Measurements from ENCODE around the gene TGDS. TPM values are rescaled to one million over a fixed set of nuclear protein-coding genes. Genes with fewer than 3 reads are reported as not detected.

The TGDS gene
- total RNA-seq, 4 donors from 2014 or later = 2.5 to 17.9 (median 9.8) TPM

- no peak for TF ChIP-seq POLR2A (IDR thresholded peaks at IDR 0.05)
- TF ChIP-seq, protein P1, sequence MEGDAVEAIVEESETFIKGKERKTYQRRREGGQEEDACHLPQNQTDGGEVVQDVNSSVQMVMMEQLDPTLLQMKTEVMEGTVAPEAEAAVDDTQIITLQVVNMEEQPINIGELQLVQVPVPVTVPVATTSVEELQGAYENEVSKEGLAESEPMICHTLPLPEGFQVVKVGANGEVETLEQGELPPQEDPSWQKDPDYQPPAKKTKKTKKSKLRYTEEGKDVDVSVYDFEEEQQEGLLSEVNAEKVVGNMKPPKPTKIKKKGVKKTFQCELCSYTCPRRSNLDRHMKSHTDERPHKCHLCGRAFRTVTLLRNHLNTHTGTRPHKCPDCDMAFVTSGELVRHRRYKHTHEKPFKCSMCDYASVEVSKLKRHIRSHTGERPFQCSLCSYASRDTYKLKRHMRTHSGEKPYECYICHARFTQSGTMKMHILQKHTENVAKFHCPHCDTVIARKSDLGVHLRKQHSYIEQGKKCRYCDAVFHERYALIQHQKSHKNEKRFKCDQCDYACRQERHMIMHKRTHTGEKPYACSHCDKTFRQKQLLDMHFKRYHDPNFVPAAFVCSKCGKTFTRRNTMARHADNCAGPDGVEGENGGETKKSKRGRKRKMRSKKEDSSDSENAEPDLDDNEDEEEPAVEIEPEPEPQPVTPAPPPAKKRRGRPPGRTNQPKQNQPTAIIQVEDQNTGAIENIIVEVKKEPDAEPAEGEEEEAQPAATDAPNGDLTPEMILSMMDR (IDR thresholded peaks at IDR 0.05) = no peak
- Histone ChIP-seq H3K9me3 (no peaks in the 10 kb centered on the region), H3K4me3 (no peak overlapping the region), H3K27ac (no peak overlapping the region), H3K27me3 (no peaks in the 10 kb centered on the region), H3K36me3 (peaks cover 0 to 47% (median 0%) of the 10 kb centered on the region in 3 donors), H3K4me1 (peaks cover 0 to 3% (median 0%) of the 10 kb centered on the region in 3 donors)
- no peak for DNase-seq
- 81 to 91% methylated on average over 1 of the region's 1 CpG for WGBS, 2 donors
- intact Hi-C loops (cut with DNase I) = no loop called here
Measured at GRCh38 chr13:94608586-94608985, 12.6 kb upstream of the TGDS start.

- no peak for DNase-seq
- Histone ChIP-seq H3K4me3 (no peak overlapping the region), H3K4me1 (peaks cover 0 to 7% (median 0%) of the 10 kb centered on the region in 3 donors), H3K36me3 (peaks cover 0 to 47% (median 0%) of the 10 kb centered on the region in 3 donors), H3K27me3 (no peaks in the 10 kb centered on the region), H3K9me3 (no peaks in the 10 kb centered on the region), H3K27ac (no peak overlapping the region)
- WGBS, 2 donors = 76% methylated on average over 3 of the region's 3 CpGs
- intact Hi-C loops (cut with DNase I) = no loop called here
- TF ChIP-seq, protein P1 (IDR thresholded peaks at IDR 0.05) = no peak
- no peak for TF ChIP-seq POLR2A (IDR thresholded peaks at IDR 0.05)
Measured at GRCh38 chr13:94607939-94608338, 12.0 kb upstream of the TGDS start.

DNA sequence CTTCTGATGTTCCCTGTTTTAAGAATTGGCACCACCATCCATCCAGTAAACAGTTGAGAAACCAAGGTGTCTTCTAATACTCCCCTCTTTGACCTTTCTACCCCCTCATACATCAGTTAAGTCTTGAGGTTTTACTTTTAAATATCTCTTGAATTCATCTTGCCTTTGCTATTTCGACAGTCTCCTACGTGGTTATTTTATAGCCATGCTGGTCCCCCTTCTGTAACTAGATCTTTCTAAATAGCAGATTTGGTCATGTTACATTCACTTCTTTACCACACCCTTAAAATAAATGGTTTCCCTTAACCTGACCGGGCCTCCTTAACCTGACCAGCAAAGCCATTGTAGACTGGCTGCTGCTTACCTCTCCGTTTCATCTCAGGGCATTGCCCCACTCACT lies 11.1 kb upstream of the TGDS start:
- Histone ChIP-seq H3K4me3 (no peak overlapping the region), H3K27me3 (no peaks in the 10 kb centered on the region), H3K27ac (no peak overlapping the region), H3K4me1 (peaks cover 0 to 16% (median 0%) of the 10 kb centered on the region in 3 donors), H3K9me3 (no peaks in the 10 kb centered on the region), H3K36me3 (peaks cover 0 to 47% (median 0%) of the 10 kb centered on the region in 3 donors)
- WGBS, 2 donors = 82 to 92% methylated on average over 4 of the region's 4 CpGs
- TF ChIP-seq, protein P1 (IDR thresholded peaks at IDR 0.05) = no peak
- TF ChIP-seq POLR2A (IDR thresholded peaks at IDR 0.05) = no peak
- no peak for DNase-seq
- intact Hi-C loops (cut with DNase I) = no loop called here

DNA sequence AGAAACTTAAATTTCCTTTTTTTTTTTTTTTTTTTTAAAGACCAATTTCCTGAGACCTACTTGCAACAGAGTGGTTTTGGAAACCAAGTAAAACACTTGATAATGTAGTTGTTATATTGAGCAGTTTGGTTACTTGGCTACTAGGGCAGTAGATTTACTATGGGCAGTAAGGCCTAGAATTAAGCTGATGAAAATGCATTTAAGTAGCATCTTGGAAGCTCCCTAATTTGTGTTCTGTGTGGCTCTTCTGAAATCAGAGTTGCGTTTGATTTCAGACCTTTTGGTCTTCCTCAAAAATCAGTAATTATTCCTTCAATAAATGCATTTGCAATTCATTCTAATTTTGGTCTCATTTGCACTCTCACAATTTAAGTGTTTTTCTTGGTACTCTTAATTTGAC lies 6.5 kb upstream of the TGDS start:
- DNase-seq = no peak
- Histone ChIP-seq H3K4me1 (peaks cover 0 to 25% (median 3%) of the 10 kb centered on the region in 3 donors), H3K4me3 (peak overlapping the region; percentile 93 to 99 (median 96)), H3K27me3 (no peaks in the 10 kb centered on the region), H3K27ac (peak overlapping the region in 3 of 4 donors; percentile 85 to 92 (median 89)), H3K36me3 (peaks cover 0 to 23% (median 0%) of the 10 kb centered on the region in 3 donors), H3K9me3 (no peaks in the 10 kb centered on the region)
- 17 to 33% methylated on average over 1 of the region's 1 CpG for WGBS, 2 donors
- TF ChIP-seq POLR2A (IDR thresholded peaks at IDR 0.05) = no peak
- TF ChIP-seq, protein P1 (IDR thresholded peaks at IDR 0.05) = no peak
- intact Hi-C loops (cut with DNase I) = loop anchor here (5.0 kb wide), 1 partner anchor 50 kb away; no protein-coding TSS in a partner anchor

- peak in 2 of 4 donors; percentile 59 to 87 for TF ChIP-seq POLR2A (IDR thresholded peaks at IDR 0.05)
- TF ChIP-seq, protein P1 (IDR thresholded peaks at IDR 0.05) = peak in 1 of 6 experiments; percentile 10
- H3K27me3 ChIP-seq = no peaks in the 10 kb centered on the region
- peaks cover 0 to 15% (median 0%) of the 10 kb centered on the region in 3 donors for H3K36me3 ChIP-seq
- 0 to 1% methylated on average over 28 to 36 of the region's 71 CpGs for WGBS, 2 donors
- H3K9me3 ChIP-seq = no peaks in the 10 kb centered on the region
- intact Hi-C loops (cut with DNase I) = loop anchor here (5.0 kb wide), 1 partner anchor 49 kb away; no protein-coding TSS in a partner anchor
- DNase-seq = peak; percentile 75
- H3K4me3 ChIP-seq = peak within 1 kb of the TSS; percentile 93 to 99 (median 96)
- H3K27ac ChIP-seq = peak within 1 kb of the TSS; percentile 85 to 92 (median 90)
- H3K4me1 ChIP-seq = peaks cover 0 to 26% (median 3%) of the 10 kb centered on the region in 3 donors
Measured at GRCh38 chr13:94601446-94602431, 5.8 kb upstream of the TGDS start, which contains the start of gene GPR180. GPR180 (plus strand) TSS chr13:94601857; CDS start chr13:94601928, 71 bp downstream.

Measured in esophagus squamous epithelium (tissue), 5 donors.